ENCODE results near the gene IGSF21.

IGSF21 gene

DNA sequence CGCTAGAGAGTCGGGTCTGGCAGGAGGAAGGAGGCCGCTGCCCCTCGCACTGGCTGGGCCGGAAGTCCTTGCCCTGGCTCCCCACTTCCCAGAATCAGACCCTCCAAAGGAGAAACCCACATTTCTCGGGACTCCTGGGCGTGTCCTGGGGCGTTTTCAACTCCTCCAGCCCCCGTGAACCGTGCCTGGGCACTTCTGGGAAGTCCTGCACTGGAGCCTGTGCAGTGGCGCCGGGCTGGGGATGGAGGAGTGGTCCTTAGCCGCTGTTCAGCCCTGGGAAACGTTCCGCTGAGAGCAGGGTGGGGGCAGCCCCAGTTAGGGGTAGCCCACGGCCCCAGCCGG, 3.0 kb downstream of the IGSF21 start:
- TF ChIP-seq EP300 (IDR thresholded peaks at IDR 0.05; ENCODE audit: borderline replicate concordance) (no peak), NFIC (IDR thresholded peaks at IDR 0.05) (no peak), RAD21 (IDR thresholded peaks at IDR 0.05; ENCODE audit: low read depth) (no peak), TEAD4 (IDR thresholded peaks at IDR 0.05) (no peak), EGR1 (IDR thresholded peaks at IDR 0.05) (no peak), FOXM1 (IDR thresholded peaks at IDR 0.05; ENCODE audit: borderline replicate concordance, low read depth) (no peak), TCF12 (IDR thresholded peaks at IDR 0.05; ENCODE audit: low read depth) (no peak), TAF1 (IDR thresholded peaks at IDR 0.05; ENCODE audit: low read depth) (no peak), YY1 (IDR thresholded peaks at IDR 0.05; ENCODE audit: low read depth) (no peak), CREB1 (IDR thresholded peaks at IDR 0.05; ENCODE audit: low read depth) (no peak)
- TF ChIP-seq, protein P1, sequence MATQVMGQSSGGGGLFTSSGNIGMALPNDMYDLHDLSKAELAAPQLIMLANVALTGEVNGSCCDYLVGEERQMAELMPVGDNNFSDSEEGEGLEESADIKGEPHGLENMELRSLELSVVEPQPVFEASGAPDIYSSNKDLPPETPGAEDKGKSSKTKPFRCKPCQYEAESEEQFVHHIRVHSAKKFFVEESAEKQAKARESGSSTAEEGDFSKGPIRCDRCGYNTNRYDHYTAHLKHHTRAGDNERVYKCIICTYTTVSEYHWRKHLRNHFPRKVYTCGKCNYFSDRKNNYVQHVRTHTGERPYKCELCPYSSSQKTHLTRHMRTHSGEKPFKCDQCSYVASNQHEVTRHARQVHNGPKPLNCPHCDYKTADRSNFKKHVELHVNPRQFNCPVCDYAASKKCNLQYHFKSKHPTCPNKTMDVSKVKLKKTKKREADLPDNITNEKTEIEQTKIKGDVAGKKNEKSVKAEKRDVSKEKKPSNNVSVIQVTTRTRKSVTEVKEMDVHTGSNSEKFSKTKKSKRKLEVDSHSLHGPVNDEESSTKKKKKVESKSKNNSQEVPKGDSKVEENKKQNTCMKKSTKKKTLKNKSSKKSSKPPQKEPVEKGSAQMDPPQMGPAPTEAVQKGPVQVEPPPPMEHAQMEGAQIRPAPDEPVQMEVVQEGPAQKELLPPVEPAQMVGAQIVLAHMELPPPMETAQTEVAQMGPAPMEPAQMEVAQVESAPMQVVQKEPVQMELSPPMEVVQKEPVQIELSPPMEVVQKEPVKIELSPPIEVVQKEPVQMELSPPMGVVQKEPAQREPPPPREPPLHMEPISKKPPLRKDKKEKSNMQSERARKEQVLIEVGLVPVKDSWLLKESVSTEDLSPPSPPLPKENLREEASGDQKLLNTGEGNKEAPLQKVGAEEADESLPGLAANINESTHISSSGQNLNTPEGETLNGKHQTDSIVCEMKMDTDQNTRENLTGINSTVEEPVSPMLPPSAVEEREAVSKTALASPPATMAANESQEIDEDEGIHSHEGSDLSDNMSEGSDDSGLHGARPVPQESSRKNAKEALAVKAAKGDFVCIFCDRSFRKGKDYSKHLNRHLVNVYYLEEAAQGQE (IDR thresholded peaks at IDR 0.05; ENCODE audit: low read depth), result no peak
- TF ChIP-seq, protein P2, sequence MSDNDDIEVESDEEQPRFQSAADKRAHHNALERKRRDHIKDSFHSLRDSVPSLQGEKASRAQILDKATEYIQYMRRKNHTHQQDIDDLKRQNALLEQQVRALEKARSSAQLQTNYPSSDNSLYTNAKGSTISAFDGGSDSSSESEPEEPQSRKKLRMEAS (IDR thresholded peaks at IDR 0.05), result no peak
- TF ChIP-seq, protein P3, sequence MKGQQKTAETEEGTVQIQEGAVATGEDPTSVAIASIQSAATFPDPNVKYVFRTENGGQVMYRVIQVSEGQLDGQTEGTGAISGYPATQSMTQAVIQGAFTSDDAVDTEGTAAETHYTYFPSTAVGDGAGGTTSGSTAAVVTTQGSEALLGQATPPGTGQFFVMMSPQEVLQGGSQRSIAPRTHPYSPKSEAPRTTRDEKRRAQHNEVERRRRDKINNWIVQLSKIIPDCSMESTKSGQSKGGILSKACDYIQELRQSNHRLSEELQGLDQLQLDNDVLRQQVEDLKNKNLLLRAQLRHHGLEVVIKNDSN (IDR thresholded peaks at IDR 0.05), result no peak

DNA sequence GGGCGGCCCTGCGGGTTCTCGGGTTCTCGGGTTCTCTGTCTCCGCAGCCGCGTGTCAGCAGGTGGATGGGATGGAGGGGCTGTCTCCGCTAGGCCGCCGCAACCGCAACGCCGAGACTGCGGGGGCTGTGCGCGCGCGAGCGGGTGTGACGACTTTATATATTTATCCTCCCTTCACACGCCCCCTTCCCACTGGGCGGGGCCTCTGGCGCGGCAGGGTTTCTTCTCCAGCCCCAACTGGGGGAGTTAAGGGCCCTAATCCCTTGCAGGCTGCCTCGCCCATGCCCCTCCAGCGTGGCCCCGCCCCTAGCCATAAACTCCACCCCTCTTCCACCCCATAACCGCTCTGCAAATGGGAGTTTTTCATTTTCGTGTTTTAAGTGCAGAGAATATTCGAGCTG, 3.4 kb downstream of the IGSF21 start:
- no peak for TF ChIP-seq EP300 (IDR thresholded peaks at IDR 0.05; ENCODE audit: borderline replicate concordance)
- TF ChIP-seq YY1 (IDR thresholded peaks at IDR 0.05; ENCODE audit: low read depth), result no peak
- TF ChIP-seq, protein P1 (IDR thresholded peaks at IDR 0.05; ENCODE audit: low read depth), result no peak
- no peak for TF ChIP-seq ZBTB7A (IDR thresholded peaks at IDR 0.05; ENCODE audit: low read depth)

DNA sequence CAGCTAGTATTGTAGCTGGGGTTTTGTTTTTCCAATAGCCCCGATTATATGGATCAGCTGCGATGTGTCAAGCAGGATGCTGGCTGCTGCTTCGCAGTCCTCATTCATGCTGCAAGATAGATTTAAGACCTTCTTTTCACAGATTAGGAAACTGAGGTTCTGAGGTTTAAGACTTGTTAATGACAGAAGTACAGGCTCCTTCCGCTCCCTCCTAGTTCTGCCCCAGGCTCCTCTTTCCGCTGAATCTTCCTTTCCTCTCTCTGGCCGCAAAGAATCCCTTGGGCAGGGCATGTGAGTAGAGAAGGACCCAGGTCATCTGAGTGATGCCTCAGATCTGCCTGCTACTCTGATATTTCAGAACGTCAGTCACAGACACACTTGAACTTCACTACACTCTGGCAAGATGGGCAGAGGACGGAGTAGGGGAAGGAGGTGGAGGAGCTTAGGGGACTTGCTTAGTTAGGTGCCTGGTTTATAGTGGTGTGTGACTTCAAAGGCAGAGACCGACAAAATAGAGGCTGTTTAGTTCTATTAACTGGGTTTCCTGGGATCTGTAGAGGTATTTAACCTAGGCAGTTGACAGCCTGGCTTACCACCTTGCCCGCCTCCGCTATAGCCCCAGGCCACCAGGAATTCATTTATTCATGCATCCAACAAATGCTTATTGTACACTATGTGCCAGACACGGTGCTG, 4.2 kb downstream of the IGSF21 start:
- no peak for TF ChIP-seq ZBTB7A (IDR thresholded peaks at IDR 0.05; ENCODE audit: low read depth)
- no peak for TF ChIP-seq NFIC (IDR thresholded peaks at IDR 0.05)
- TF ChIP-seq TAF1 (IDR thresholded peaks at IDR 0.05; ENCODE audit: low read depth), result no peak
- TF ChIP-seq CREB1 (IDR thresholded peaks at IDR 0.05; ENCODE audit: low read depth), result no peak
- TF ChIP-seq CEBPB (IDR thresholded peaks at IDR 0.05), result no peak
- TF ChIP-seq, protein P1 (IDR thresholded peaks at IDR 0.05; ENCODE audit: low read depth), result no peak
- TF ChIP-seq FOXM1 (IDR thresholded peaks at IDR 0.05; ENCODE audit: borderline replicate concordance, low read depth), result no peak
- TF ChIP-seq YY1 (IDR thresholded peaks at IDR 0.05; ENCODE audit: low read depth), result no peak
- no peak for TF ChIP-seq TCF12 (IDR thresholded peaks at IDR 0.05; ENCODE audit: low read depth)
- no peak for TF ChIP-seq RAD21 (IDR thresholded peaks at IDR 0.05; ENCODE audit: low read depth)
- TF ChIP-seq EP300 (IDR thresholded peaks at IDR 0.05; ENCODE audit: borderline replicate concordance), result no peak
- no peak for TF ChIP-seq EGR1 (IDR thresholded peaks at IDR 0.05)
- TF ChIP-seq, protein P3 (IDR thresholded peaks at IDR 0.05), result no peak
- TF ChIP-seq TEAD4 (IDR thresholded peaks at IDR 0.05), result no peak
- TF ChIP-seq, protein P2 (IDR thresholded peaks at IDR 0.05), result no peak

DNA sequence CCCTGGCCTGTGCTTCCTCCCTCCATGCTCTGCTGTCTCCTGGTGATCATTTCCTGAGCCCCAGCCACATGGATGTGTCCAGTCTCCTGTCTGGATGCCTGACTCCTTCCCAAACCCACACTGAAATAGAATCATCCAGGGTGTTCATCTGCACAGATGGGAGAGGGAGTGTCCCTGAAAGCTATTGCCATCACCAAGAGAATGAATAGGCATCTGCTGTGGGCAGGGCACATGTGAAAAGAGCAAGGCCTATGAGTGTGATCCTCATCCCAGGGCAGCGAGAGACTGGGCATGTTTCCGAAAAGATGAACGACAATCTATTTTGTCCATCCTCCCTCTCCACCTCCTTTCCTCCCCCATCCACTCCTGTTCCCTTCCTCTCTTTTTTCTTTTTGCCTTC, 5.0 kb downstream of the IGSF21 start:
- TF ChIP-seq NFIC (IDR thresholded peaks at IDR 0.05) (no peak), TCF12 (IDR thresholded peaks at IDR 0.05; ENCODE audit: low read depth) (no peak), EP300 (IDR thresholded peaks at IDR 0.05; ENCODE audit: borderline replicate concordance) (no peak), ZBTB7A (IDR thresholded peaks at IDR 0.05; ENCODE audit: low read depth) (no peak), RAD21 (IDR thresholded peaks at IDR 0.05; ENCODE audit: low read depth) (no peak), CEBPB (IDR thresholded peaks at IDR 0.05) (no peak), YY1 (IDR thresholded peaks at IDR 0.05; ENCODE audit: low read depth) (no peak), FOXM1 (IDR thresholded peaks at IDR 0.05; ENCODE audit: borderline replicate concordance, low read depth) (no peak), TEAD4 (IDR thresholded peaks at IDR 0.05) (no peak), EGR1 (IDR thresholded peaks at IDR 0.05) (no peak), TAF1 (IDR thresholded peaks at IDR 0.05; ENCODE audit: low read depth) (no peak), CREB1 (IDR thresholded peaks at IDR 0.05; ENCODE audit: low read depth) (no peak)
- TF ChIP-seq, protein P2 (IDR thresholded peaks at IDR 0.05), result no peak
- TF ChIP-seq, protein P3 (IDR thresholded peaks at IDR 0.05), result no peak
- TF ChIP-seq, protein P1 (IDR thresholded peaks at IDR 0.05; ENCODE audit: low read depth), result no peak

Data from Ishikawa (cell line).